GM19455 (cell line): Measurements from ENCODE around the gene MAGI2.

Experiments
- ATAC-seq: cut with Tn5 transposase; IDR thresholded peaks from one replicate; pipeline ENCODE4 v1.9.1; 2021; ENCODE audit not compliant: unreplicated experiment

Gene MAGI2

GRCh38 chr7:78842068-78842467 lies 611.4 kb downstream of the MAGI2 start:
- no peak for ATAC-seq

- ATAC-seq = no peak
Measured at GRCh38 chr7:78835897-78836296, 617.6 kb downstream of the MAGI2 start.

- no peak for ATAC-seq
Measured at GRCh38 chr7:78828317-78828716, 625.1 kb downstream of the MAGI2 start.

GRCh38 chr7:78803501-78804127 lies 649.9 kb downstream of the MAGI2 start:
- ATAC-seq = no peak

- no peak for ATAC-seq
Measured at GRCh38 chr7:78794101-78794500, 659.4 kb downstream of the MAGI2 start.

GRCh38 chr7:78792624-78793023 lies 660.8 kb downstream of the MAGI2 start:
- no peak for ATAC-seq

GRCh38 chr7:78792006-78792405 lies 661.5 kb downstream of the MAGI2 start:
- ATAC-seq = no peak

- ATAC-seq = no peak
Measured at GRCh38 chr7:78788464-78788863, 665.0 kb downstream of the MAGI2 start.

- no peak for ATAC-seq
Measured at GRCh38 chr7:78787854-78788253, 665.6 kb downstream of the MAGI2 start.

- ATAC-seq = no peak
Measured at GRCh38 chr7:78786055-78786454, 667.4 kb downstream of the MAGI2 start.

GRCh38 chr7:78783179-78783962 lies 670.1 kb downstream of the MAGI2 start:
- no peak for ATAC-seq

- ATAC-seq = no peak
Measured at GRCh38 chr7:78780560-78780959, 672.9 kb downstream of the MAGI2 start.

- no peak for ATAC-seq
Measured at GRCh38 chr7:78779788-78780187, 673.7 kb downstream of the MAGI2 start.

- ATAC-seq = no peak
Measured at GRCh38 chr7:78777829-78778228, 675.6 kb downstream of the MAGI2 start.

GRCh38 chr7:78770422-78771410 lies 682.8 kb downstream of the MAGI2 start:
- ATAC-seq = no peak

GRCh38 chr7:78769481-78770101 lies 683.9 kb downstream of the MAGI2 start:
- peak; percentile 91 for ATAC-seq

- ATAC-seq = no peak
Measured at GRCh38 chr7:78768859-78769258, 684.6 kb downstream of the MAGI2 start.

GRCh38 chr7:78765943-78766729 lies 687.3 kb downstream of the MAGI2 start:
- no peak for ATAC-seq

- ATAC-seq = no peak
Measured at GRCh38 chr7:78764571-78764970, 688.9 kb downstream of the MAGI2 start.

- ATAC-seq = no peak
Measured at GRCh38 chr7:78762625-78763024, 690.8 kb downstream of the MAGI2 start.
